Activated CD4-positive, alpha-beta T cell treated with anti-CD3 and anti-CD28 coated beads, Interleukin-2, amount 50 U/mL, for 16 hours (primary cell): ENCODE data around the gene KTN1.

Source experiments
- DNase-seq: peaks from one replicate; pipeline ENCODE4 v3.0.0-alpha.2; 2020

Gene KTN1

DNA sequence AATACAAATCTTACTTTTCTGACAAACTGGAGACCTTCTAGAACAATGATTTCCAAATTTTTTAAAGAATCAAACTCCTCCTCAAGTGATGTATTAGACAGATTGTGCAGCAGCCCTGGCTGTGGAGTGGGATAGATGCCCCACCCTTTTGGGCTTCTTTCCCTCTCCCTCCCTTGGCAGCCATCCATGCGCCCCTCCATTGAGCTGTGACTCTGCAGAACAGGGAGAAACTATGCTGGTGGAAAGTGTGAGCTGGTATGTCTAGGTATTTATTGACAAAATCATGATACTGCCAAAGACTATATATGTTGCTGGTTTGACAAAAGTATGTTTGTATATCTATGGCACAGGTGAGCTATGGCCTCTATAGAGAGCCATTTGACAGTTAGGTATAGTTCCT, 138.5 kb downstream of the KTN1 start:
- no peak for DNase-seq

DNA sequence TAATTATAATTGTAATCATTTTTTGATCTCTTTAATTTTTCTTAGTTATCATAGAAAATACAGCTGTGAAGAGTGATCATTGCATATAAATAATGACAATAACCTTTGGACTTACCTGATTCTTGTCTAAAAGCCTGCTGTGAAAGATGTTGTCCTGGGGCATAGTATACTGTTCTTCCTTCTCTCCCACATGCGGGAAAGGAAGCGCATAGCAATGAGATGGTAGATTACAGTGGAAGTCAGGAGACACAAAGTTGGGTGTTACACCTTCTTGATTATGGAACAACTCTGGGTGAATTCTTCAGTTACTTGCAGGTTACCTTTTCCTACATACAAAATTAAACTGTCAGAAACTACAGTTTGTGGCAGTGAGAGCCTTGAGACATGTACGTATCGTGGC, 140.8 kb downstream of the KTN1 start:
- no peak for DNase-seq

DNA sequence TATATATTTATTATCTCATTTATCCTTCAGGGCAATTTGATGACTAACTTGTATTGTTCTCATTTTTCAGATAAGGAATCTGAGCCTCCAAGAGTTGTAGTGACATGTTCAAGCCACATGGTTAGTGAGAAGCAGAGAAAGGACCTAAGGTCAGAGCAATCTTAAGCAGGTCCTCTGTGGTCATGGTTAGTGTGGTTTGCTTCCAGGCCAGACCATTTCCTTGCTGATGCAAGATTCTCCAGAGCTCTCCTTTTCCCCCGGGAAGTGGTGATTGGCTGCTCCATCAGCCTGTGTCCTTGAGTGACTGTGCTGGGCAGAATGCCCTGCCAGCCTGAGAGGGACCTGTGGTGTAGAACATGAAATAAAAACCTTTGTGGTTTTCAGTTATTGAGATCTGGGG, 141.3 kb downstream of the KTN1 start:
- no peak for DNase-seq

- no peak for DNase-seq
Observed at GRCh38 chr14:55722054-55722453, 142.0 kb downstream of the KTN1 start.

DNA sequence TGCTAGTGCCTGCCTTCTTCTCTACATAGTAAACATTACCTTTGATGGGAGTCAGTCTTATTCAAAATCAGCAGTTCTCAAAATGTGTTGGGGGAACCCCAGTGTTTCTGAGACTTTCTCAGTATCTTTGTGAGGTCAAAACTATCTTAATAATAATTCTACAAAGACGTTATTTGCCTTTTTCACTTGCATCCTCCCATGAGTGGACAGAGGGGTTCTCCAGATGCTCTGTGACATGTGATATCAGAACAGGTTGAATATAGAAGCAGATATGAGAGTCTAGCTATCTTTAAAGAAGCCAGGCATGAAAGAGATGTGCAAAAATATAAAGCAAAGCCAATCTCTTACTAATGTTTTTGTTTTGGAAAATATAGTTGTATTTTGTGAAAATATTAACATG, 144.7 kb downstream of the KTN1 start:
- no peak for DNase-seq

GRCh38 chr14:55730592-55731310, 150.7 kb downstream of the KTN1 start:
- no peak for DNase-seq

GRCh38 chr14:55731311-55731872, 151.4 kb downstream of the KTN1 start:
- DNase-seq: no peak

DNA sequence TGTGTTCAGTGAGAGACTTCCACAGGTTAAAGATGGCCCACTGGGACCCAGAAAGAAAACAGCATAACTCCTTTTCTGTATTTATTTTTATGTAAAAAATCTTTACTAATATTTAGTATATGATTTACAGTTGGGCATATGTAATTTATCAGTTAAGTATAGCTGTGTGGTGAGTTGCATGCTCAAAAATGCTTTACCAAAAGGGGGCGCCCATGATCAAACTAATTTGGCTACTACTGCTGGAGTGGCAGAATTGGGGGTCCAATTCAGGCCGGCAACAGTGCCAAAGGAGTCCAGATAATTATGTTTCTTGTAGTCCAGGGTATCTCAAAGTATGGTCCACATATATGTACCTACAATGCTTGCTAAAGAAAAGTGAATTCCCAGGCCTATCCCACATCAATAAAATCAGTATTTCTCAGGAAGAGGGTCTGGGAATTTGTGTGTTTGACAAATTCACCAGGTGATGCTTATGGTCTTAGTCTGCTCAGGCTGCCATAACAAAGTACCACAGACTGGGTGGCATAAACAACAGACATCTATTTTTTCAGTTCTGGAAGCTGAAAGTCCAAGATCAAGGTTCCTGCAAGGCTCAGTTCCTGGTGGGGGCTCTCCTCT, 152.0 kb downstream of the KTN1 start:
- peak; percentile 49 for DNase-seq

- DNase-seq: no peak
Observed at GRCh38 chr14:55733599-55733998, 153.6 kb downstream of the KTN1 start.
